ENCODE results near the gene KCTD7. TPM values are rescaled to one million over a fixed set of nuclear protein-coding genes. Genes with fewer than 3 reads are reported as not detected.
"Not testable (repeated sequence)": the region's sequence is repeated elsewhere in the genome, so short reads cannot be mapped to it uniquely, and the experiment has no call there.

KCTD7 gene
- total RNA-seq, 4 donors from 2014 or later: 5.2 to 22.8 (median 14.0) TPM

GRCh38 chr7:66654275-66655112 lies 25.8 kb downstream of the KCTD7 start:
- intact Hi-C loops (cut with DNase I; ENCODE audit: low total_unique reads): no loop called here
- WGBS, 2 donors (ENCODE audit: low coverage in 1 of 2): 0% methylated on average over 1 to 62 of the region's 92 CpGs
- H3K27ac ChIP-seq: peak overlapping the region; percentile 94 to 98 (median 98)
- H3K27me3 ChIP-seq: no peaks in the 10 kb centered on the region
- peak; percentile 99 for DNase-seq
- no peaks in the 10 kb centered on the region for H3K36me3 ChIP-seq
- H3K4me3 ChIP-seq: peak overlapping the region; percentile 61 to 90 (median 74)
- TF ChIP-seq POLR2A (IDR thresholded peaks at IDR 0.05): peak; percentile 98
- no peak for TF ChIP-seq EP300 (IDR thresholded peaks at IDR 0.05; ENCODE audit: low read depth)
- TF ChIP-seq POLR2AphosphoS5 (IDR thresholded peaks at IDR 0.05): peak; percentile 99 to 100 (median 100)
- TF ChIP-seq, protein P1, sequence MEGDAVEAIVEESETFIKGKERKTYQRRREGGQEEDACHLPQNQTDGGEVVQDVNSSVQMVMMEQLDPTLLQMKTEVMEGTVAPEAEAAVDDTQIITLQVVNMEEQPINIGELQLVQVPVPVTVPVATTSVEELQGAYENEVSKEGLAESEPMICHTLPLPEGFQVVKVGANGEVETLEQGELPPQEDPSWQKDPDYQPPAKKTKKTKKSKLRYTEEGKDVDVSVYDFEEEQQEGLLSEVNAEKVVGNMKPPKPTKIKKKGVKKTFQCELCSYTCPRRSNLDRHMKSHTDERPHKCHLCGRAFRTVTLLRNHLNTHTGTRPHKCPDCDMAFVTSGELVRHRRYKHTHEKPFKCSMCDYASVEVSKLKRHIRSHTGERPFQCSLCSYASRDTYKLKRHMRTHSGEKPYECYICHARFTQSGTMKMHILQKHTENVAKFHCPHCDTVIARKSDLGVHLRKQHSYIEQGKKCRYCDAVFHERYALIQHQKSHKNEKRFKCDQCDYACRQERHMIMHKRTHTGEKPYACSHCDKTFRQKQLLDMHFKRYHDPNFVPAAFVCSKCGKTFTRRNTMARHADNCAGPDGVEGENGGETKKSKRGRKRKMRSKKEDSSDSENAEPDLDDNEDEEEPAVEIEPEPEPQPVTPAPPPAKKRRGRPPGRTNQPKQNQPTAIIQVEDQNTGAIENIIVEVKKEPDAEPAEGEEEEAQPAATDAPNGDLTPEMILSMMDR (IDR thresholded peaks at IDR 0.05): peak in 2 of 5 experiments; percentile 16 to 45
- in situ Hi-C loops (cut with MboI; ENCODE audit: low pct_ligation_motif_present in 1 of 4, low pct_unique_long_range_greater_than_20kb in 1 of 4, low sequenced_read_pairs in 3 of 4): no loop called here
- no peaks in the 10 kb centered on the region for H3K9me3 ChIP-seq
- H3K4me1 ChIP-seq: peaks cover 0 to 22% (median 11%) of the 10 kb centered on the region in 4 donors

GRCh38 chr7:66655113-66655806 lies 26.6 kb downstream of the KCTD7 start:
- H3K27me3 ChIP-seq; in situ Hi-C loops (cut with MboI; ENCODE audit: low pct_ligation_motif_present in 1 of 4, low pct_unique_long_range_greater_than_20kb in 1 of 4, low sequenced_read_pairs in 3 of 4); intact Hi-C loops (cut with DNase I; ENCODE audit: low total_unique reads); H3K36me3 ChIP-seq; H3K9me3 ChIP-seq: not testable (repeated sequence)
- Histone ChIP-seq H3K4me1 (peaks cover 0 to 22% (median 11%) of the 10 kb centered on the region in 4 donors), H3K4me3 (peak overlapping the region; percentile 61 to 90 (median 74)), H3K27ac (peak overlapping the region; percentile 94 to 98 (median 98))
- DNase-seq: peak; percentile 55
- TF ChIP-seq, protein P1 (IDR thresholded peaks at IDR 0.05): peak in 3 of 5 experiments; percentile 4 to 11 (median 7)
- WGBS, 2 donors (ENCODE audit: low coverage in 1 of 2): 10 to 26% methylated on average over 9 to 27 of the region's 28 CpGs

- H3K4me3 ChIP-seq: peak overlapping the region in 2 of 4 donors; percentile 61 to 90
- intact Hi-C loops (cut with DNase I; ENCODE audit: low total_unique reads); DNase-seq; in situ Hi-C loops (cut with MboI; ENCODE audit: low pct_ligation_motif_present in 1 of 4, low pct_unique_long_range_greater_than_20kb in 1 of 4, low sequenced_read_pairs in 3 of 4); H3K27me3 ChIP-seq; H3K36me3 ChIP-seq; H3K9me3 ChIP-seq: not testable (repeated sequence)
- WGBS, 2 donors (ENCODE audit: low coverage in 1 of 2): 68 to 74% methylated on average over 7 to 11 of the region's 11 CpGs
- H3K27ac ChIP-seq: peak overlapping the region; percentile 94 to 98 (median 98)
- peaks cover 0 to 22% (median 11%) of the 10 kb centered on the region in 4 donors for H3K4me1 ChIP-seq
Observed at GRCh38 chr7:66655826-66656485, 27.3 kb downstream of the KCTD7 start.

DNA sequence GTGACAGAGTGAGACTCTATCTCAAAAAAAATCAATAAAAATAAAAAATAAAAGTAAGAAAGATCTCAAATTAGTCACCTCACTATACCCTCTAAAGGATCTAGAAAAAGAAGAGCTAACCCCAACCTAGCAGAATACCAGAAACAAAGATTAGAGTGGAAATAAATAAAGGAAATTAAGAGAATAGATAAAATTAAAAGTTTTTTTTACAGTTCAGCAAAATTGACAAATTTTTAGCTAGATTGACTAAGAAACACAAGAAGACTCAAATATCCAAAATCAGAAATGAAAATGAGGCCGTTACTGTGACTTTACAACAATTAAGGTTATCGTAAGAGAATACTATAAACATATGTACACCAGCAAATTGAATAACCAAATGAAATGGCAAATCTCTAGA lies 29.1 kb downstream of the KCTD7 start:
- no peaks in the 10 kb centered on the region for H3K9me3 ChIP-seq
- no peak overlapping the region for H3K27ac ChIP-seq
- 58 to 87% methylated on average over 2 of the region's 2 CpGs for WGBS, 2 donors (ENCODE audit: low coverage in 1 of 2)
- H3K4me1 ChIP-seq: peaks cover 0 to 22% (median 11%) of the 10 kb centered on the region in 4 donors
- DNase-seq: no peak
- intact Hi-C loops (cut with DNase I; ENCODE audit: low total_unique reads): no loop called here
- TF ChIP-seq POLR2A (IDR thresholded peaks at IDR 0.05) (no peak), EP300 (IDR thresholded peaks at IDR 0.05; ENCODE audit: low read depth) (no peak), POLR2AphosphoS5 (IDR thresholded peaks at IDR 0.05) (no peak)
- TF ChIP-seq, protein P1 (IDR thresholded peaks at IDR 0.05): no peak
- H3K36me3 ChIP-seq: no peaks in the 10 kb centered on the region
- no peaks in the 10 kb centered on the region for H3K27me3 ChIP-seq
- in situ Hi-C loops (cut with MboI; ENCODE audit: low pct_ligation_motif_present in 1 of 4, low pct_unique_long_range_greater_than_20kb in 1 of 4, low sequenced_read_pairs in 3 of 4): no loop called here
- no peak overlapping the region for H3K4me3 ChIP-seq

Measured in transverse colon (tissue), 4 donors.